IMR-90 (cell line): ENCODE measurements around the gene IL19.

Experiments
- BHLHE40 ChIP-seq: fragments of 150-350 bp; IDR thresholded peaks from 2 replicates; pipeline ENCODE4 v1.6.1; 2016; ENCODE audit warnings: mild to moderate bottlenecking, low read depth, low read length
- CEBPB ChIP-seq: IDR thresholded peaks from 2 replicates; pipeline ENCODE4 v1.6.1; 2012; ENCODE audit warnings: low read depth, low read length, improper control_type of control experiment
- CTCF ChIP-seq: conservative IDR thresholded peaks from 2 replicates; pipeline ENCODE4 v1.5.1; 2012; ENCODE audit warnings: mild to moderate bottlenecking, low read depth, low read length, improper control_type of control experiment
- MAFK ChIP-seq: IDR thresholded peaks from 2 replicates; pipeline ENCODE4 v1.6.1; 2012; ENCODE audit warnings: low read depth, low read length, improper control_type of control experiment
- MXI1 ChIP-seq: IDR thresholded peaks from 2 replicates; pipeline ENCODE4 v1.6.1; 2012; ENCODE audit warnings: low read depth, mild to moderate bottlenecking, low read length, moderate library complexity, borderline replicate concordance
- NFE2L2 ChIP-seq: fragments of 150-350 bp; IDR thresholded peaks from 2 replicates; pipeline ENCODE4 v1.6.1; 2016; ENCODE audit warnings: low read depth, mild to moderate bottlenecking, low read length
- POLR2A ChIP-seq: IDR thresholded peaks from 2 replicates; pipeline ENCODE4 v1.6.1; 2012; ENCODE audit warnings: mild to moderate bottlenecking, low read depth, low read length
- RAD21 ChIP-seq: IDR thresholded peaks from 2 replicates; pipeline ENCODE4 v1.6.1; 2012; ENCODE audit warnings: low read length, improper control_type of control experiment
- RFX5 ChIP-seq: IDR thresholded peaks from 2 replicates; pipeline ENCODE4 v1.8.0; 2012; ENCODE audit warnings: low read depth, mild to moderate bottlenecking, low read length, moderate library complexity
- USF2 ChIP-seq: fragments of 150-350 bp; IDR thresholded peaks from 2 replicates; pipeline ENCODE4 v1.6.1; 2017; ENCODE audit warnings: mild to moderate bottlenecking, antibody characterized with exemption, low read length, low read depth

DNA sequence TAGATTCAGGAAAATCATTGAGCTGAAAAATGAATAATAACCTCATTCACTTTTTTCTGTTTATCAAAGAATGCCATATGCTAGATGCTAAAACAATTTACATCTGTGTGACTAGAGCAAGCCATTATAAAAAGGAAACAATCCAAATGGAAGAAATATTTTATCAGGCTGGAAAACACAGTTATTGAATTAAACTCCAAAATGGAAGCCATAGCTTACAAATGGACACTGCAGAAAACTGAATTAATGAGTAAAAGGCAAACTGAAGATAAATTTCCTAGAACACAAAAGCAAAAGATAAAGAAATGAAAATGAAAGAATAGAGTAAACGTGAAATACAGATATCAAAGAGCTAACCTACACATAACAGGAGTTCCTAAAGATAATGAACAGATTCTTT lies 34.8 kb downstream of the IL19 start:
- TF ChIP-seq CTCF (no peak), POLR2A (no peak), RAD21 (no peak), RFX5 (no peak), USF2 (no peak), MXI1 (no peak), NFE2L2 (no peak), CEBPB (no peak), BHLHE40 (no peak), MAFK (no peak)
